PC-9 (cell line): ENCODE results near the gene PTPN11.

Experiments used
- CTCF ChIP-seq: fragments of 200-600 bp; sonication (generic); conservative IDR thresholded peaks from 2 replicates; pipeline ENCODE4 v1.6.1; 2017; ENCODE audit warnings: mixed run types, antibody characterized with exemption, mild to moderate bottlenecking, moderate library complexity
- EZH2 ChIP-seq: fragments of 200-600 bp; sonication (generic); IDR thresholded peaks from 2 replicates; pipeline ENCODE4 v1.8.0; 2017; ENCODE audit warnings: antibody characterized with exemption, low read depth

- TF ChIP-seq CTCF (no peak), EZH2 (no peak)
Measured at GRCh38 chr12:112546339-112546738, 127.6 kb downstream of the PTPN11 start.
